Progenitor cell of endocrine pancreas (in vitro differentiated cells): ENCODE data around the gene SPC24. TPM values are rescaled to one million over a fixed set of nuclear protein-coding genes. Genes with fewer than 3 reads are reported as not detected.
"Not testable (repeated sequence)": the region's sequence is repeated elsewhere in the genome, so short reads cannot be mapped to it uniquely, and the experiment has no call there.

Source experiments
- DNase-seq: peaks from one replicate; pipeline ENCODE4 v3.0.0; 2021; ENCODE audit warnings: low spot score; ENCODE audit not compliant: unreplicated experiment
- H3K27ac Mint-ChIP-seq: 2 replicates; pipeline ENCODE4 v1.8.0; 2021; ENCODE audit warnings: mild to moderate bottlenecking, moderate library complexity, mixed read lengths
- H3K27me3 Mint-ChIP-seq: 2 replicates; pipeline ENCODE4 v1.8.0; 2021; ENCODE audit warnings: mixed read lengths
- H3K36me3 Mint-ChIP-seq: 2 replicates; pipeline ENCODE4 v1.8.0; 2022; ENCODE audit warnings: mixed read lengths; ENCODE audit not compliant: insufficient read depth
- H3K4me1 Mint-ChIP-seq: 2 replicates; pipeline ENCODE4 v1.8.0; 2021; ENCODE audit warnings: low read depth, mixed read lengths
- H3K4me3 Mint-ChIP-seq: 2 replicates; pipeline ENCODE4 v1.8.0; 2021; ENCODE audit warnings: low read depth, mild to moderate bottlenecking, moderate library complexity, mixed read lengths
- H3K9me3 Mint-ChIP-seq: 2 replicates; pipeline ENCODE4 v1.8.0; 2021; ENCODE audit warnings: low read depth, mixed read lengths
- CTCF ChIP-seq: fragments of 200-600 bp; sonication (generic); IDR thresholded peaks from one replicate; pipeline ENCODE4 v1.5.0; 2021; ENCODE audit warnings: antibody characterized with exemption, mild to moderate bottlenecking; ENCODE audit not compliant: unreplicated experiment
- total RNA-seq: library from RNA; stranded (reverse); gene quantifications from 2 replicates; pipeline ENCODE4 v1.2.1, GENCODE V29; 2021

The SPC24 gene
- total RNA-seq, 1 donor from 2014 or later = 24.3 TPM

GRCh38 chr19:11127905-11128304 is 27.7 kb downstream of the SPC24 start:
- Mint-ChIP-seq H3K9me3 (no peaks in the 10 kb centered on the region), H3K27me3 (no peaks in the 10 kb centered on the region), H3K36me3 (peaks cover 26% of the 10 kb centered on the region), H3K4me1 (peaks cover 3% of the 10 kb centered on the region), H3K4me3 (no peak overlapping the region), H3K27ac (no peak overlapping the region)
- DNase-seq = no peak
- no peak for TF ChIP-seq CTCF

GRCh38 chr19:11125994-11126685 is 29.4 kb downstream of the SPC24 start:
- no peaks in the 10 kb centered on the region for H3K27me3 Mint-ChIP-seq
- peaks cover 25% of the 10 kb centered on the region for H3K36me3 Mint-ChIP-seq
- peak; percentile 80 for TF ChIP-seq CTCF
- H3K4me1 Mint-ChIP-seq = peaks cover 3% of the 10 kb centered on the region
- peak overlapping the region; percentile 37 for H3K27ac Mint-ChIP-seq
- no peaks in the 10 kb centered on the region for H3K9me3 Mint-ChIP-seq
- DNase-seq = peak; percentile 65
- H3K4me3 Mint-ChIP-seq = no peak overlapping the region

DNA sequence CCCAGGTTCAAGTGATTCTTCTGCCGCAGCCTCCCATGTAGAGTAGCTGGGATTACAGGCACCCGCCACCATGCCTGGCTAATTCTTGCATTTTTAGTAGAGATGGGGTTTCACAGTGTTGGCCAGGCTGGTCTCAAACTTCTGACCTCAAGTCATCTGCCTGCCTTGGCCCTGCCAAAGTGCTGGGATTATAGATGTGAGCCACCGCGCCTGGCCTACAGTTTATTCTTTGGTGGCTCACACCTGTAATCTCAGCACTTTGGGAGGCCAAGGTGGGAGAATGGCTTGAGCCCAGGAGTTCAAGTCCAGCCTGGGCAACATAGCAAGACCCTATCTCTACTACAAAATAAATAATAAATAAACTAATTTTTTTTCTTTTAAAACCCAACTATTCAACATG is 31.4 kb downstream of the SPC24 start:
- peaks cover 25% of the 10 kb centered on the region for H3K36me3 Mint-ChIP-seq
- H3K27me3 Mint-ChIP-seq, DNase-seq, H3K4me3 Mint-ChIP-seq, H3K4me1 Mint-ChIP-seq, H3K27ac Mint-ChIP-seq, H3K9me3 Mint-ChIP-seq: not testable (repeated sequence)

- no peak overlapping the region for H3K4me3 Mint-ChIP-seq
These were observed 32.5 kb downstream of the SPC24 start for GRCh38 chr19:11123114-11123513.

GRCh38 chr19:11121963-11122362 is 33.6 kb downstream of the SPC24 start:
- H3K36me3 Mint-ChIP-seq = peaks cover 24% of the 10 kb centered on the region
- not testable (repeated sequence) for H3K9me3 Mint-ChIP-seq, DNase-seq, H3K4me3 Mint-ChIP-seq, H3K27ac Mint-ChIP-seq, H3K27me3 Mint-ChIP-seq, H3K4me1 Mint-ChIP-seq

More at GRCh38 chr19:11123114-11123513, 32.5 kb downstream of the SPC24 start:
- no peaks in the 10 kb centered on the region for H3K27me3 Mint-ChIP-seq
- H3K9me3 Mint-ChIP-seq = no peaks in the 10 kb centered on the region
- DNase-seq = no peak
- H3K36me3 Mint-ChIP-seq = peaks cover 29% of the 10 kb centered on the region
- TF ChIP-seq CTCF = no peak
- peak overlapping the region; percentile 49 for H3K27ac Mint-ChIP-seq
- H3K4me1 Mint-ChIP-seq = peaks cover 1% of the 10 kb centered on the region

GRCh38 chr19:11116507-11116906 is 39.1 kb downstream of the SPC24 start:
- Mint-ChIP-seq H3K36me3 (peaks cover 28% of the 10 kb centered on the region), H3K9me3 (no peaks in the 10 kb centered on the region), H3K4me1 (peaks cover 1% of the 10 kb centered on the region), H3K27me3 (no peaks in the 10 kb centered on the region), H3K4me3 (no peak overlapping the region), H3K27ac (no peak overlapping the region)
- no peak for TF ChIP-seq CTCF
- no peak for DNase-seq
